CD4-positive, alpha-beta T cell treated with Interleukin-6 at 100 ng/mL for 8 hours (primary cell): ENCODE measurements around the gene ABLIM3.

Experiments used
- DNase-seq: peaks from one replicate; pipeline ENCODE4 v3.0.0-alpha.2; 2020; ENCODE audit warnings: mixed read lengths, low spot score

The ABLIM3 gene

DNA sequence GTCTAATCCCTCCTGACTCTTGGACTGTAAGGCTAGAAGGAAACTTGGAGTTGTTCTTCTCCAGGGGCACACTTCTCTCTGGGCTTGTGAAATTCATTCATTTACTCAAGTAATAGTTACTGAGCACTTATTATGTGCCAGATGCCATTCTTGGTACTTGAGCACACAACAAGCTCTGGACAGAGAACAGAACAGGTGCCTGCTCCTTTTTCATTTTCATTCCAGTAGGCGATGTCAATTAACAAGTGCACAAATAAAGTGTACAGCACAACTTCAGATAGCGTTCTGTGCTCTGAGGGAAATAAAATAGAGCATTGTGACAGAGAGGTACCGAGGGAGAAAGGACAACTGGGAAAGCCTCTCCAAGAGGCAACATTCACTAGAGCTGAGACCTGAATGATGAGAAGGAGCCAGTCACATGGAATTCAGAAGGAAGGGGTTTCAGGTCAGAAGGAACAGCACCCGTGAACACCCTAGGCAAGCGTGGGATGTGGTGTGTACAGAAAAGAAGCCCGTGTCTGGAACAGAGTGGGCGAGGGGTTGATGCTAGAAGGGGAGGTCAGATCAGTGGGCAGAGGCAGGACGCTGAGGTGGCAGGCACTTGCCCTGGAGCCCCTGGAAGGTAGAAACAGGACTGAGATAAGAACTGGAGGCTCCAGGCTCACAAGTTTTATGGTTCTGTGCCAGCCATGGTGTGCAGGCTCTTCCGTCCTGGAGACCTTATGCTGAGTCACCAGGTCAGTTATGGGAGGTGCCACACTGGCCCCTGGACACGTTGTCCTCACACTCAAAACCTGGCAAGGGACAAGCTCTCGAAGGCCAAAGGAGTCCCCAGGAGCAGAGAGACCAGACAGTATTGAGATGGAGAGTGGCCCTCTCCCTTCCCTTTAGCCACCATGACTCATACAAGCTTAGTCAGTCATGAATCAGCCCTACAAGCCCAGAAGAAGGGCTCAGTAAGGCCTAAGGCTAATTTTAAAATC, 7.2 kb upstream of the ABLIM3 start:
- DNase-seq = no peak

GRCh38 chr5:149134778-149135500, 6.4 kb upstream of the ABLIM3 start:
- no peak for DNase-seq

- no peak for DNase-seq
Observed at GRCh38 chr5:149135536-149136201, 5.6 kb upstream of the ABLIM3 start.

- no peak for DNase-seq
Observed at GRCh38 chr5:149138182-149138923, 2.9 kb upstream of the ABLIM3 start.

- no peak for DNase-seq
Observed at GRCh38 chr5:149140197-149141002, 893 bp upstream of the ABLIM3 start.

GRCh38 chr5:149141957-149142851, 911 bp downstream of the ABLIM3 start:
- DNase-seq = no peak

GRCh38 chr5:149143470-149143869, 2.2 kb downstream of the ABLIM3 start:
- no peak for DNase-seq

GRCh38 chr5:149144637-149145036, 3.3 kb downstream of the ABLIM3 start:
- DNase-seq = no peak

DNA sequence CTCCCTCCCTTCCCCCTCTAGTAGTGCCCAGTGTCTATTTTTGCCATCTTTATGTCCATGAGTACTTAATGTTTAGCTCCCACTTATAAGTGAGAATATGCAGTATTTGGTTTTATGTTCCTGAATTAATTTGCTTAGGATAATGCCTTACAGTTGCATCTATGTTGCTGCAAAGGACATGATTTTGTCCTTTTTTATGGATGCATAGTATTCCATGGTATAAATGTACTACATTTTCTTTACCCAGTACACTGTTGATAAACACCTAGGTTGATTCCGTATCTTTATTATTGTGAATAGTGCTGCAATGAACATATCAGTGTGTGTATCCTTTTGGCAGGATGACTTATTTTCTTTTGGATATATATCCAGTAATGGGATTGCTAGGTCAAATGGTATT, 3.8 kb downstream of the ABLIM3 start:
- DNase-seq = no peak

DNA sequence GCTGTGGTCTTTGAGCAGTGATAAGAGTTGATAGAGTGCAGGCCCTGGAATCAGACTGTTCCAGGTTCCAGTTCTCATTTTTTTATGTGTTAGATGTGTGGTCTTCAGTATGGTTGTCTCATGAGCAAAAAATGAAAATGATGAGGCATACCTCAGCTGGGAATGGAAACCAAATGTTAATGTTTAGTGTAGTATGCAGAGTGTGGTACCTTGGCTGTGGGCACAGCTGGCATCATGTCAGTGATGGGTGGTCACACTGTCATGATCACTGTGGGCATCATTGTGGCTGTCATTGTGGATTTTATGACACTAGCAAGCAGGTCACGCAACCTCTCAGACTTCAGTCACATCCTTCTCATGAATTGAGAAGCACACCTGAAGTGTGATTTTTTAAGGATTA, 6.4 kb downstream of the ABLIM3 start:
- DNase-seq = no peak

- DNase-seq = no peak
Observed at GRCh38 chr5:149149942-149150341, 8.6 kb downstream of the ABLIM3 start.

GRCh38 chr5:149150457-149150856, 9.2 kb downstream of the ABLIM3 start:
- DNase-seq = no peak

DNA sequence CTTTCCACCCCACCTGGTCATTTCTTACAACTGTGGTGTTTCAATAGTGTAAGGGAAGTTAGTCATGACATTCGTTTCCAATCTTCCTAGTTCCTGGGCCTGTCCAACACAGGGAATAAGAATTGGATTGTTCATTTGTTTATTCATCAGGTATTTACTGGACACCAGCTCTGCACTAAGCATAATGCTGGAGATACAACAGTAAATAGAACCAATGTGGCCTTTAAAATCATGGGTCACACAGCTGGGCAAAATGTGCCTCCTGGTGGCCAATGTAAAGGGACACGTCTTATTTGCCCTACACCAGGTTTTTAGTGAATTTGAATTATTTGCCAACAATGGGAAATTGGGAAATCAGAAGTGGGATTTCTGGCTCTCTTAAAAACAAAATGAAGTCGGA, 10.4 kb downstream of the ABLIM3 start:
- no peak for DNase-seq

DNA sequence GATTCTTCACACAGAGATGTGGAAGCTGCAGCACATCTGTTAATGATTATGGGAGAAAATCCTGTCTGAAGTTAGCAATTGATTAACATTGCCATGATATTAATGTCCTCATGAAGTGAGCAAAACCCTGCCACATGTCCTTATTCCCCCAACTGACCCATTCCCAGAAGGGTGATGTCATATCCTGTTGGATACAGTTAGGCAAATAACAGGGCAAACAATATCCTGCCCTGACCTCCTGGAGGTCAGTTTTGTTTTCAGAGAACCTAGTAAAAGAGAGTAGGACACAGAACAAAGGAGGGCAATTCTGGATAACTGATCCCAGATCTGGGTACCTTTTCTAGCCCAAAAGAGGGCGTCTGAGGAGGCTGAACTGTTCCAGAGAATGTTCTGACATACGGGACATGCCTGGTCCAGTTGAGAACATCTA, 11.0 kb downstream of the ABLIM3 start:
- DNase-seq = no peak

DNA sequence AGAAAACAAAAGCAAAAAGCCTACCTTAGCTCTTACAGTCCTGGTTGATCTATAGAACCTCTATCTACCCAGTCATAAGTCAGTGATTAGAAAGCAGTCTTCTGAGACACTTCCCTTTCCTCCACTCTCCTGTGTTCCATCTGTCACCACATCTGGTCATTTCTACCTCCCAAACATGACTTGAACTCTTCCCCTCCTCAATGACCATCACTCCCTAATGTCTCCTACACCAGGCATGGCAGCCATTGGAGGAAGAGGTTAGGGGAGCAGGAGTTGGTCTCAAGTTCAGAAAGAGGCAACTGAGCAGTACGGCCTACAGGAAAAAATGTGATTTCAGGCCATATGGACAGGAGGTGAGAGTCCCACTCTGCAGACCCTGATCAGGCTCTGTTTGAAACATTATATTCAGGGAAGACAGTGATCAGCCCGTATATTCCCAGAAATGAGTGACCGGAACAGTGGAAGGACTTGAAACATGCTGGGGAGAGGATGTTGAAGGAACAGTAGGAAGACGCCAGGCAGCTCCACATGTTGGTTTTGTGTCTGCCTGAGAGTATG, 12.0 kb downstream of the ABLIM3 start:
- DNase-seq = no peak

- DNase-seq = no peak
Observed at GRCh38 chr5:149153751-149154610, 12.7 kb downstream of the ABLIM3 start.

DNA sequence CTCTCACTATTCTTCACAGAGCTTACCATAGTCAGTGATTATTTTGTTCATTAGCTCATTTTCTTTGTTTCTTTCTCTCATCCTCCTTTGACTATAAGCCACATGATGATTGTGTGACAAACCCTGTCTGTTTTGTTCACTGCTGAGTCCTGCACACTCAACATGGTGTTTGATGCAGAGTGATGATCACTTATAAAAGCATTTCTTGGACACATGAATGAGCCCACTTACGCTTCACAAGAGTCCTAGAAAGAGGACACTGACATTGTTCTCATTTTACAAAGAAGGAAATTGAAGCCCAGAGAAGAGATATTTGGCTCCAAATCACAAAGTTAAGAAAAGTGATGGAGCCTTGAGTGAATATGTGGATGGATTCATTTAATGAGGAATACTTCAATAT, 13.4 kb downstream of the ABLIM3 start:
- DNase-seq = no peak

GRCh38 chr5:149156435-149157083, 15.3 kb downstream of the ABLIM3 start:
- DNase-seq = no peak
